ENCODE data around the gene LENG8.
"Not testable (repeated sequence)": the region's sequence is repeated elsewhere in the genome, so short reads cannot be mapped to it uniquely, and the experiment has no call there.

LENG8 gene

GRCh38 chr19:54444737-54445136 is 4.3 kb upstream of the LENG8 start:
- no peak for DNase-seq (ENCODE audit: low read depth)

DNA sequence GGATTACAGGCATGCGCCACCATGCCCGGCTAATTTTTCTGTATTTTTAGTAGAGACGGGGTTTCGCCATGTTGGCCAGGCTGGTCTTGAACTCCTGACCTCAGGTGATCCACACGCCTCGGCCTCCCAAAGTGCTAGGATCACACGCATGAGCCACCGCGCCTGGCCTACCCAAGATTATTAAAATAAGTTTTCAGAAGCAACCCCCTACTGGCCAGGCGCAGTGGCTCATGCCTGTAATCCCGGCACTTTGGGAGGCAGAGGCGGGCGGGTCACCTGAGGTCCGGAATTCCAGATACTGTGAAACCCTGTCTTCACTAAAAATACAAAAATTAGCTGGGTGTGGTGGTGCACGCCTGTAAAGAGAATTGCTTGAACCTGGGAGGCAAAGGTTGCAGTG is 2.6 kb upstream of the LENG8 start:
- not testable (repeated sequence) for DNase-seq (ENCODE audit: low read depth)

DNA sequence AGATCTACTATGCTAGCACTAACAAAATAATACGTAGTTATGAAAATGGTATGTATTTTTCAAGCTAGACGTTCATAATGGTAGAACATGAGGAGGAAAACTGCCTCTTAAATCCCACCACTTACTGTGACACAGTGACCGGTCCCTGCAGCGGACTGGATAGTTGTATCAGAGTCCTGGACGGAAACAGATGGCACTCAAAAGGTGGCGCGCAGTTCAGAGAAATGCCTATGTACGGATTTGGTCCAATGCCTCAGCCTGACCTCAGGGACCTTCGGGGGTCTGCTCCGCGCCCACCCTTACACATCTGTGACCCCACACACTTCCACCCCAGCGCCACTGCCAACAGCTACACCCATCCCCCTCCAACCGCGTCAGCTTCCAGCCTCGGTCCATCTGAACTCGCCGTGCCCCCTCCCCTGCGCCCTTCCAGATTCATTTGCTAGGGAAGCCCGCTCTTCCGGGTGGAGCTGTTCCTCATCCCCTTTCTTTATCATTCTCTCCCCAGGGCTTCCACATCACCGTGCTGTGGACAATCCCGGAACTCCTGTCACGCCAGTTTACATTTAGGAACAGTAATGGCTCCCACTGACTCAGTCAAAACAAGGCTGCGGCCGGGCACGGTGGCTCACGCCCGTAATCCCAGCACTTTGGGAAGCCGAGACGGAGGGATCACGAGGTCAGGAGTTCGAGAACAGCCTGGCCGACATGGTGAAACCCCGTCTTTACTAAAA is 792 bp upstream of the LENG8 start:
- no peak for DNase-seq (ENCODE audit: low read depth)

DNA sequence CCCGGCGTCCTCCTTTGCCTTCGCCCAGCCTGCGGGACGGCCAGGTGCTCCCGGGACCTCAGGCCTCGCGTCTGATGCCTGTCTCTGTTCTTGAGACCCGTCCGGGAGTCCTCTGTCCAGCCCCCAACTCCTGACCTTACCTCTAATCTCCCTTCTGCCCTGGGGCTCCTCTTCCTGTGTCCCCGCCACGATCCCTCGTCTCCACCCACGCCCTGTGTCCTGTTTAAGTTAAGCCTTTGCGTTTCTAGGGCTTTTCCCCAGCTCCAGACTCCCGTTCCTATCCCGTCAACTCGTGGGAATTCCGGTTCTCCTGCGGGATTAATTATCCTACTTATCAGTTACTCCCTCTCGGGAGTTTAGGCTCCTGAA is 686 bp downstream of the LENG8 start:
- DNase-seq (ENCODE audit: low read depth): no peak

DNA sequence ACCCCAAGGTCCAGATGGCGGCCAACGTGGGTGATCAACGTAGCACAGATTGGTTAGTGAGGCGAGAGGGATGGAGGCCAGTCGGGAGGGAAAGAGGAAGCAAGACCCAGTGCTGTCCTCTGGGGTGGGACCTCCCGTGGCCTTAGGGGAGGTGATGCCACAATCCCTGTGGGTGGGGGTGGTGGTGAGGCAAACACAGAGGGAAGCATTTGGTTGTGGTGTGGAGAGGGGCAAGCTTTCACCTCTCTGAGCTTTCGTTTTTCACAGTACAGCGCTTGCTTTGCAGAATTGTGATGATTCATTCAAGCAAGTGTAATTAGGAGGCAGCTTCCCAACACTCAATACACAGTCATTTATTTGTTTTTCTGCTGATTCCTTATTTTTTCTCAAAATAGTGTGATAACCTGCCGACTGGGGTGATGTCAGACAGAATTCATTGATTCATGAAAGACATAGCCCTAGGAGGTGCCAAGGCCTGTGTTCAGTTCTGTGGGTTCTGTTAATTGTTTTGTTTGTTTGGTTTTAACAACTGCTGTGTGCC is 2.4 kb downstream of the LENG8 start:
- no peak for DNase-seq (ENCODE audit: low read depth)

- no peak for DNase-seq (ENCODE audit: low read depth)
These were observed 3.0 kb downstream of the LENG8 start for GRCh38 chr19:54451997-54452396.

GRCh38 chr19:54452626-54453025 is 3.6 kb downstream of the LENG8 start:
- DNase-seq (ENCODE audit: low read depth): no peak

GRCh38 chr19:54453921-54454780 is 5.2 kb downstream of the LENG8 start:
- no peak for DNase-seq (ENCODE audit: low read depth)

DNA sequence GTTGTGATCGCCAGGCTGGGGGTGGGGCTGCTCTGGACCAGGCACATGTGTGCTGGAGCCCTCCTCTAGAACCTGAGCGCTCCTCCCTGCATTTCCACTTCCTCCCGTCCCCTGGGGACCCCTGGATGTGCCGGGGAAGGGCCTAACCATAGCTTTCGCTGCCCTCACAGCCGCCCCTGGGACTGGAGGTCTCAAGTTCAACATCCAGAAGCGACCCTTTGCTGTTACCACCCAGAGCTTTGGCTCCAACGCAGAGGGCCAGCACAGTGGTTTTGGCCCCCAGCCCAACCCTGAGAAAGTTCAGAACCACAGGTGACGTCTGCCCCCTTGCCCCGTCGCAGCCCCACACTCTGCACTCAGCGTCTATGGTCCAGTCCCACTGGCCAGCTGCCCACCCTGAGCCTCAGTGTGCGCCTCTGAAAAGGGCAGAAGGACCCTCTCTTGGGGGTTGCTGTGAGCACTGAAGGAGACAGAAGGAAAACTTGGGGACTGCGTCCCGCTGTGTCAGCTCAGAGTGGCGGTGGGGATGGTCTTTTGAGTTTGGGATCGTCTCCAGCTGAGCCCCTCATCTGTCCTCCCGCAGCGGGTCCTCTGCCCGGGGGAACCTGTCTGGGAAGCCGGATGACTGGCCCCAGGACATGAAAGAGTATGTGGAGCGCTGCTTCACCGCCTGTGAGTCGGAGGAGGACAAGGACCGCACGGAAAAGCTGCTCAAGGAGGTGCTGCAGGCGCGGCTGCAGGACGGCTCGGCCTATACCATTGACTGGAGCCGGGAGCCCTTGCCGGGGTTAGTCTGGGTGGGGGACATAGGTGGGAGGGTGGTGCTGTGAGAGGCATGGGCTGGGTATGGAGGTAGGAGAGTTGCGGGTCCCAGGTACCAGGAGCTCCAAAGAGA is 6.0 kb downstream of the LENG8 start:
- no peak for DNase-seq (ENCODE audit: low read depth)

GRCh38 chr19:54455786-54456422 is 6.9 kb downstream of the LENG8 start:
- no peak for DNase-seq (ENCODE audit: low read depth)

DNA sequence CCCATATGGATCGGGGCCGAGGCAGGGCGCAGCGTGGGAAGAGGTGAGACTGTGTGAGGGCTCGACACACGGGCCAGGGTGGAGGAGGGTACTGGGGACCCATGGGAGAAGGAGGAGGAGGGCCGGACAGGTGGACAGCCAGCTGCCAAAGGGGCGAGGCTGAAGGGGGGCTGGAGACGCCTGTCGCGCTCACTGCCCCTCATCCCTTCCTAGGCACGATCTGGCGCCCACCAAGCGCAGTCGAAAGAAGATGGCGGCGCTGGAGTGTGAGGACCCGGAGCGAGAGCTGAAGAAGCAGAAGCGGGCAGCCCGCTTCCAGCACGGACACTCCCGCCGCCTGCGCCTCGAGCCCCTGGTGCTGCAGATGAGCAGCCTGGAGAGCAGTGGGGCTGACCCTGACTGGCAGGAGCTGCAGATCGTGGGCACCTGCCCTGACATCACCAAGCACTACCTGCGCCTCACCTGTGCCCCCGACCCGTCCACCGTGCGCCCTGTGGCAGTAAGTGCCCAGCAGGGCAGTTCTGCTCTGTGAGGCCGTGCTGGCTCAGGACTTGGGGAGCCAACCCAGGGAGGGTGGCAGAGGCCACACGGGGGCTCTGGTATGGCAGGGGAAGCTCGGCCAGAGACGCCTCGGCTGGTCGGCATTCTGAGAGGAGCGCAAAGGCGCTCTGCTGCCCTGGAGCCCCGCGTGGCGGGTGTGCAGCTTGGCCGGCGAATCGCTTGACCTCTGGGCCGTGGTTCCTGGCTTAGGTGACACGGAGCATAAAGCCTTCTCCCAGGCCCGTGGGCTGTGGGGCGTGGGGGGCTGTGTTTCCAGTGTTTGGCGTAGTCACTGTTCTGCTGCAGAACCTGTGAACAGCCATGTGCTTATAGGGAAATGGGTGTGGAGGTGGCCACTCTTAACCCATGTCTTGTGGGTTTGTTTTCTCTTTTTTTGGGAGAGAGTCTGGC is 7.7 kb downstream of the LENG8 start:
- DNase-seq (ENCODE audit: low read depth): no peak

DNA sequence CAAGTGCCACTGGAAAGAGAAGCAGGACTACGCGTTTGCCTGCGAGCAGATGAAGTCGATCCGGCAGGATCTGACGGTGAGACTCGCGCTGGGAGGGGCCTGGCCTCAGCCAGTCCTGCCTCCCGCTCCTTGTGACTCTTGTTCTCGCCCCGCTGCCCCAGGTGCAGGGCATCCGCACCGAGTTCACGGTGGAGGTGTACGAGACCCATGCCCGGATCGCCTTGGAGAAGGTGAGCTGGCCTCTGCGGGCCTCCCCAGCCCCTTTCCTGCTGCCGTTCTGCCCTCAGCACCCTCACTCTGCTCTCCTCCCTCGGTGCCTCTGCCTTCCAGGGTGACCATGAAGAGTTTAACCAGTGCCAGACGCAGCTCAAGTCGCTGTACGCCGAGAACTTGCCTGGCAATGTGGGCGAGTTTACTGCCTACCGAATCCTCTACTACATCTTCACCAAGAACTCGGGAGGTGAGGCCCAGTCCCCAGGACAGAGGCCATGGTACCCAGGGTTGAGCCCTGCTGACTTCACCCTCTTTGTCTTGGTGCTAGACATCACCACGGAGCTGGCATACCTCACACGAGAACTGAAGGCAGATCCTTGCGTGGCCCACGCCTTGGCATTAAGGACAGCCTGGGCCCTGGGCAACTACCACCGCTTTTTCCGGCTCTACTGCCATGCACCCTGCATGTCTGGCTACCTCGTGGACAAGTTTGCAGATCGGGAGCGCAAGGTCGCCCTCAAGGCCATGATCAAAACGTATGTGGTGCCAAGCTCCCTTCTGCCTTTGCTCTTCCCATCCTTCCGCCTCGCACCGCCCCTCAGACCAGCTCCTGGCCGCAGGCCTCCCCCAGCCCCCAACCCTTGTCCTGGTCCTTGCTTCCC is 9.0 kb downstream of the LENG8 start:
- DNase-seq (ENCODE audit: low read depth): no peak

DNA sequence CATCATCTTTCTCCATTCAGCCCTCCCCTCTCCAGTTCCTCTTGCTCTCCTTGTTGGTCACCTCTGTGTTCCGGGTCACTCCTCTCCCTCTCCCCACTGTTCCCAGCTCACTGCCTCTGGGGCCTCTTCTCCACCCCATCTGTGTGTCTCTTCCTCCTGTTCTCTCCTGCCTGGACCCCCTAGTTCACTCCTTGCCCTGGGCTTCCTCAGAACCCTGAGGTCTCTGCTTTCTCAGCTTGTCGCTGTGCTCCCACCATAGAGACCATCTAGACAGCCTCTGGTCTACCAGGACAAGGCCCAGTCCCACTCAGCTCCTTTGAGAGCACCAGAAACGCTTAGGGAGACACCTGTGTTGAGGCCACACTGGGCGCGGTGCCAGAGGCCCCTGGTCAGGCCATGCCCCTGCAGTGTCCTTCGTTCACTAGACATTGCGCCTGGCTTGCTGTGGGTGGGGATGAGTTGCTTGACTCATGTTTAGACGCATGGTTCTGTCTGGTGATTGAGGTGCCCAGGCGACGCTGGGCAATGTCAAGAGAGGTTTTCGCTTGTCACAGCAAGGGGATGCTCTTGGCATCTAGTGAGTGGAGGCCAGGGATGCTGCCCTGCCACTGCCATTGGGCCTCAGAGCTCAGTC is 9.8 kb downstream of the LENG8 start:
- DNase-seq (ENCODE audit: low read depth): no peak

- no peak for DNase-seq (ENCODE audit: low read depth)
These were observed 10.6 kb downstream of the LENG8 start for GRCh38 chr19:54459282-54460229.

DNA sequence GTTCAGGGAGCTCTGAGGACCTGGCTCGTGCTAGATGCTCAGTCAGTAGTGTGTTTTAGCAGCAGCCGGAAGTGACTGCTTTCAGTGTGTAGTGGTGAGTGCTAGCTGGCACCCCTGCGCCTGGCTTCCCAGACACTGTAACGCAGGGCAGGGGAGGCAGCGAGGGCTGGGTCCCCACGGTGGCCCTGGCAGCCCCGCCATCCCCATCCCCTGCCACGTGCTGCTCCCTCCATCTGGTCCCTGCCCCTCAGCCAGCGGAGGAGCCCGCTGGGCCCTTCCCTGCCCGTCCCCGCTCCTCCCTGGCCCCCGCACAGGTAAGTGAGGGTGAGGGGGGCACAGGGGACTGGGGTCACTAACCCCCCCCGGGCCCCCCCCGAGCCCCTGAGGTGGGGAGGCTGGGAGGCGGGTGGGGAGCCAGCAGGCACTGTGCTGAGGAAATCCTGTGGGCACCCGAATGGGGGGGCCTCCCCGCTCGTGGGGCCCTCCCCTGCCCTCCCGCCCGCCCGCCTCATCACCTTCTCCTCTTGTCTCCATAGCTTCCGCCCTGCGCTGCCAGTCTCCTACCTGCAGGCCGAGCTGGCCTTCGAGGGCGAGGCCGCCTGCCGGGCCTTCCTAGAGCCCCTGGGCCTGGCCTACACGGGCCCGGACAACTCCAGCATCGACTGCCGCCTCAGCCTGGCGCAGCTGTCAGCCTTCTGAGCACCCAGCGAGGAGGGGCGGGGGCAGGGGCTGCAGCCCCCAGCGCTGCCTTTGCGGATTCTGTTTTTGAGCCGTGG is 11.4 kb downstream of the LENG8 start:
- DNase-seq (ENCODE audit: low read depth): no peak

DNA sequence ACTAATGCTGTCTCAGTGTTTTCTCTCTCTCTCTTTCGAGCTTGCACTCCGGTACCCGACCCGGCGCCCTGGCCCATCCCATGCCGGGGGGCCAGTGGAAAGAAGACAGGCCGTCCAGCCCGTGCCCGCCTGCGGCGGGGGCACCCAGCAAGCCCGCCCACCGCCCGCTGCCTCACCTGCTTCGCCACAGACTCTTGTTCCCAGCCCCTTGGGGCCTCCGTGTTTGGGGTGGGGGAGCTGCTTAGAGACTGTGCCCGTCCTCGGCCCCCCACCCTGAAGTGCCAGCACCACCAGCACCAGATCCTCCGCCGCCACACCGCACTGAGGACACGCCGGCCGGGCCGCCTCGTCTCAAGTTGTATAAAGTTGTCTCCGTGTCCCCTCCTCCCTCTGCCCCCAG is 12.2 kb downstream of the LENG8 start:
- no peak for DNase-seq (ENCODE audit: low read depth)

- no peak for DNase-seq (ENCODE audit: low read depth)
These were observed 12.6 kb downstream of the LENG8 start for GRCh38 chr19:54461613-54462012.
